Mesothelial cell of epicardium (in vitro differentiated cells): Measurements from ENCODE around the gene KLF13. TPM values are rescaled to one million over a fixed set of nuclear protein-coding genes. Genes with fewer than 3 reads are reported as not detected.

Experiments
- DNase-seq, 2 experiments: peaks; one replicate each; pipeline ENCODE4 v3.0.0; 2021; ENCODE audit warnings: low spot score in 2 of 2; ENCODE audit not compliant: unreplicated experiment in 2 of 2
- H3K27ac Mint-ChIP-seq: 2 replicates; pipeline ENCODE4 v1.8.0; 2021; ENCODE audit warnings: mixed read lengths
- H3K27me3 Mint-ChIP-seq: 2 replicates; pipeline ENCODE4 v1.8.0; 2021; ENCODE audit warnings: low read depth, mixed read lengths
- H3K36me3 Mint-ChIP-seq: 2 replicates; pipeline ENCODE4 v1.8.0; 2021; ENCODE audit warnings: mixed read lengths
- H3K4me1 Mint-ChIP-seq: 2 replicates; pipeline ENCODE4 v1.8.0; 2021; ENCODE audit warnings: mixed read lengths
- H3K4me3 Mint-ChIP-seq: 2 replicates; pipeline ENCODE4 v1.8.0; 2021; ENCODE audit warnings: mild to moderate bottlenecking, moderate library complexity, mixed read lengths
- H3K9me3 Mint-ChIP-seq: 2 replicates; pipeline ENCODE4 v1.8.0; 2021; ENCODE audit warnings: mixed read lengths
- CTCF ChIP-seq: fragments of 200-600 bp; sonication (generic); IDR thresholded peaks from one replicate; pipeline ENCODE4 v1.5.0; 2021; ENCODE audit warnings: antibody characterized with exemption; ENCODE audit not compliant: unreplicated experiment
- total RNA-seq: library from RNA; stranded (reverse); gene quantifications from 3 replicates; pipeline ENCODE4 v1.2.1, GENCODE V29; 2021

KLF13 gene
- total RNA-seq, 1 donor from 2014 or later, result 28.1 TPM

GRCh38 chr15:31330111-31330785 is 3.6 kb downstream of the KLF13 start:
- Mint-ChIP-seq H3K4me3 (peak overlapping the region; percentile 16), H3K4me1 (peaks cover 15% of the 10 kb centered on the region), H3K27ac (no peak overlapping the region), H3K36me3 (no peaks in the 10 kb centered on the region), H3K27me3 (no peaks in the 10 kb centered on the region), H3K9me3 (no peaks in the 10 kb centered on the region)
- DNase-seq, result no peak
- no peak for TF ChIP-seq CTCF

- H3K9me3 Mint-ChIP-seq, result no peaks in the 10 kb centered on the region
- no peaks in the 10 kb centered on the region for H3K27me3 Mint-ChIP-seq
- H3K36me3 Mint-ChIP-seq, result no peaks in the 10 kb centered on the region
- no peak overlapping the region for H3K27ac Mint-ChIP-seq
- no peak overlapping the region for H3K4me3 Mint-ChIP-seq
- TF ChIP-seq CTCF, result no peak
- H3K4me1 Mint-ChIP-seq, result peaks cover 14% of the 10 kb centered on the region
- no peak for DNase-seq
These were observed 4.2 kb downstream of the KLF13 start for GRCh38 chr15:31330836-31331235.

- Mint-ChIP-seq H3K36me3 (no peaks in the 10 kb centered on the region), H3K27me3 (no peaks in the 10 kb centered on the region), H3K4me1 (peaks cover 14% of the 10 kb centered on the region), H3K9me3 (no peaks in the 10 kb centered on the region), H3K4me3 (no peak overlapping the region), H3K27ac (no peak overlapping the region)
- TF ChIP-seq CTCF, result no peak
- no peak for DNase-seq
These were observed 4.8 kb downstream of the KLF13 start for GRCh38 chr15:31331389-31331788.

- Mint-ChIP-seq H3K27ac (no peak overlapping the region), H3K27me3 (no peaks in the 10 kb centered on the region), H3K4me3 (no peak overlapping the region), H3K4me1 (peaks cover 14% of the 10 kb centered on the region), H3K36me3 (no peaks in the 10 kb centered on the region), H3K9me3 (no peaks in the 10 kb centered on the region)
- TF ChIP-seq CTCF, result no peak
- no peak for DNase-seq
These were observed 5.5 kb downstream of the KLF13 start for GRCh38 chr15:31332020-31332680.

GRCh38 chr15:31332681-31333071 is 6.0 kb downstream of the KLF13 start:
- Mint-ChIP-seq H3K9me3 (no peaks in the 10 kb centered on the region), H3K27ac (no peak overlapping the region), H3K4me3 (no peak overlapping the region), H3K36me3 (no peaks in the 10 kb centered on the region), H3K27me3 (no peaks in the 10 kb centered on the region), H3K4me1 (peaks cover 14% of the 10 kb centered on the region)
- DNase-seq, result no peak
- no peak for TF ChIP-seq CTCF
